ENCODE data around the gene P2RX7. TPM values are rescaled to one million over a fixed set of nuclear protein-coding genes. Genes with fewer than 3 reads are reported as not detected.
"Not testable (repeated sequence)": the region's sequence is repeated elsewhere in the genome, so short reads cannot be mapped to it uniquely, and the experiment has no call there.

P2RX7 gene
- total RNA-seq, 1 experiment from 2014 or later, result not detected

GRCh38 chr12:121223292-121224285 lies 90.9 kb downstream of the P2RX7 start:
- DNase-seq, result peak; percentile 66
- Histone ChIP-seq H3K27me3 (ENCODE audit: low read length) (no peaks in the 10 kb centered on the region), H3K9ac (ENCODE audit: low read length) (no peak overlapping the region), H3K4me3 (ENCODE audit: low read length) (no peak overlapping the region), H3K27ac (ENCODE audit: low read length) (no peak overlapping the region), H2AFZ (ENCODE audit: low read length) (no peak overlapping the region), H3K36me3 (ENCODE audit: insufficient read depth, low read length) (no peaks in the 10 kb centered on the region), H3K4me2 (ENCODE audit: low read depth, low read length, poor library complexity, severe bottlenecking) (no peak overlapping the region), H4K20me1 (ENCODE audit: insufficient read depth, low read depth, low read length) (no peaks in the 10 kb centered on the region), H3K9me3 (ENCODE audit: low read length) (no peaks in the 10 kb centered on the region), H3K9me2 (replicated peaks; ENCODE audit: insufficient read depth, low read length) (no peaks in the 10 kb centered on the region), H3K79me2 (ENCODE audit: low read length) (no peaks in the 10 kb centered on the region), H3K4me1 (ENCODE audit: low read length) (peaks cover 11% of the 10 kb centered on the region)

GRCh38 chr12:121224591-121224990 lies 91.9 kb downstream of the P2RX7 start:
- Histone ChIP-seq H3K79me2 (ENCODE audit: low read length) (no peaks in the 10 kb centered on the region), H3K36me3 (ENCODE audit: insufficient read depth, low read length) (no peaks in the 10 kb centered on the region), H3K9me2 (replicated peaks; ENCODE audit: insufficient read depth, low read length) (no peaks in the 10 kb centered on the region), H3K9ac (ENCODE audit: low read length) (no peak overlapping the region), H2AFZ (ENCODE audit: low read length) (no peak overlapping the region), H3K4me2 (ENCODE audit: low read depth, low read length, poor library complexity, severe bottlenecking) (no peak overlapping the region), H4K20me1 (ENCODE audit: insufficient read depth, low read depth, low read length) (no peaks in the 10 kb centered on the region), H3K27me3 (ENCODE audit: low read length) (no peaks in the 10 kb centered on the region), H3K27ac (ENCODE audit: low read length) (no peak overlapping the region), H3K4me1 (ENCODE audit: low read length) (peaks cover 11% of the 10 kb centered on the region), H3K9me3 (ENCODE audit: low read length) (no peaks in the 10 kb centered on the region), H3K4me3 (ENCODE audit: low read length) (no peak overlapping the region)
- no peak for DNase-seq

- H3K9me3 ChIP-seq (ENCODE audit: low read length), result no peaks in the 10 kb centered on the region
- H3K27ac ChIP-seq (ENCODE audit: low read length), result no peak overlapping the region
- no peak overlapping the region for H3K9ac ChIP-seq (ENCODE audit: low read length)
- H4K20me1 ChIP-seq (ENCODE audit: insufficient read depth, low read depth, low read length), result no peaks in the 10 kb centered on the region
- H3K9me2 ChIP-seq (replicated peaks; ENCODE audit: insufficient read depth, low read length), result no peaks in the 10 kb centered on the region
- no peaks in the 10 kb centered on the region for H3K79me2 ChIP-seq (ENCODE audit: low read length)
- no peak for DNase-seq
- H3K4me1 ChIP-seq (ENCODE audit: low read length), result peaks cover 11% of the 10 kb centered on the region
- H3K27me3 ChIP-seq (ENCODE audit: low read length), result no peaks in the 10 kb centered on the region
- no peak overlapping the region for H3K4me3 ChIP-seq (ENCODE audit: low read length)
- H3K4me2 ChIP-seq (ENCODE audit: low read depth, low read length, poor library complexity, severe bottlenecking), result no peak overlapping the region
- no peak overlapping the region for H2AFZ ChIP-seq (ENCODE audit: low read length)
- no peaks in the 10 kb centered on the region for H3K36me3 ChIP-seq (ENCODE audit: insufficient read depth, low read length)
Measured at GRCh38 chr12:121226399-121226798, 93.7 kb downstream of the P2RX7 start.

- H2AFZ ChIP-seq (ENCODE audit: low read length); H3K27me3 ChIP-seq (ENCODE audit: low read length); H4K20me1 ChIP-seq (ENCODE audit: insufficient read depth, low read depth, low read length); DNase-seq; H3K9me2 ChIP-seq (replicated peaks; ENCODE audit: insufficient read depth, low read length); H3K9me3 ChIP-seq (ENCODE audit: low read length); H3K36me3 ChIP-seq (ENCODE audit: insufficient read depth, low read length); H3K79me2 ChIP-seq (ENCODE audit: low read length): not testable (repeated sequence)
- H3K4me1 ChIP-seq (ENCODE audit: low read length), result peaks cover 11% of the 10 kb centered on the region
- peak overlapping the region; percentile 56 for H3K9ac ChIP-seq (ENCODE audit: low read length)
- peak overlapping the region; percentile 29; the same call in 1 of the 2 replicates for H3K4me3 ChIP-seq (ENCODE audit: low read length)
- peak overlapping the region; percentile 77 for H3K27ac ChIP-seq (ENCODE audit: low read length)
- H3K4me2 ChIP-seq (ENCODE audit: low read depth, low read length, poor library complexity, severe bottlenecking), result peak overlapping the region; percentile 63
Measured at GRCh38 chr12:121226871-121227270, 94.2 kb downstream of the P2RX7 start.

- Histone ChIP-seq H3K4me2 (ENCODE audit: low read depth, low read length, poor library complexity, severe bottlenecking) (peak overlapping the region; percentile 63), H3K9me2 (replicated peaks; ENCODE audit: insufficient read depth, low read length) (no peaks in the 10 kb centered on the region), H3K36me3 (ENCODE audit: insufficient read depth, low read length) (no peaks in the 10 kb centered on the region), H3K4me1 (ENCODE audit: low read length) (peaks cover 11% of the 10 kb centered on the region), H3K4me3 (ENCODE audit: low read length) (peak overlapping the region; percentile 29; the same call in 1 of the 2 replicates), H3K27me3 (ENCODE audit: low read length) (no peaks in the 10 kb centered on the region), H3K27ac (ENCODE audit: low read length) (peak overlapping the region; percentile 77), H2AFZ (ENCODE audit: low read length) (no peak overlapping the region; the same call in 1 of the 2 replicates), H3K9me3 (ENCODE audit: low read length) (no peaks in the 10 kb centered on the region), H3K9ac (ENCODE audit: low read length) (peak overlapping the region; percentile 56), H3K79me2 (ENCODE audit: low read length) (no peaks in the 10 kb centered on the region), H4K20me1 (ENCODE audit: insufficient read depth, low read depth, low read length) (no peaks in the 10 kb centered on the region)
- peak; percentile 79 for DNase-seq
Measured at GRCh38 chr12:121227294-121227693, 94.6 kb downstream of the P2RX7 start.

GRCh38 chr12:121228919-121229665 lies 96.4 kb downstream of the P2RX7 start:
- Histone ChIP-seq H3K27ac (ENCODE audit: low read length) (peak overlapping the region; percentile 34; the same call in 1 of the 2 replicates), H3K36me3 (ENCODE audit: insufficient read depth, low read length) (no peaks in the 10 kb centered on the region), H3K79me2 (ENCODE audit: low read length) (no peaks in the 10 kb centered on the region), H2AFZ (ENCODE audit: low read length) (no peak overlapping the region), H3K9ac (ENCODE audit: low read length) (no peak overlapping the region), H3K9me3 (ENCODE audit: low read length) (no peaks in the 10 kb centered on the region), H3K27me3 (ENCODE audit: low read length) (no peaks in the 10 kb centered on the region), H3K9me2 (replicated peaks; ENCODE audit: insufficient read depth, low read length) (no peaks in the 10 kb centered on the region), H3K4me2 (ENCODE audit: low read depth, low read length, poor library complexity, severe bottlenecking) (no peak overlapping the region), H4K20me1 (ENCODE audit: insufficient read depth, low read depth, low read length) (no peaks in the 10 kb centered on the region), H3K4me1 (ENCODE audit: low read length) (peaks cover 11% of the 10 kb centered on the region), H3K4me3 (ENCODE audit: low read length) (no peak overlapping the region)
- no peak for DNase-seq

- peak overlapping the region; percentile 34; the same call in 1 of the 2 replicates for H3K27ac ChIP-seq (ENCODE audit: low read length)
- H3K27me3 ChIP-seq (ENCODE audit: low read length); H3K9ac ChIP-seq (ENCODE audit: low read length); H2AFZ ChIP-seq (ENCODE audit: low read length); H3K4me3 ChIP-seq (ENCODE audit: low read length); H3K4me2 ChIP-seq (ENCODE audit: low read depth, low read length, poor library complexity, severe bottlenecking); H3K79me2 ChIP-seq (ENCODE audit: low read length); H3K36me3 ChIP-seq (ENCODE audit: insufficient read depth, low read length); H4K20me1 ChIP-seq (ENCODE audit: insufficient read depth, low read depth, low read length); H3K9me2 ChIP-seq (replicated peaks; ENCODE audit: insufficient read depth, low read length); H3K9me3 ChIP-seq (ENCODE audit: low read length): not testable (repeated sequence)
- peaks cover 11% of the 10 kb centered on the region for H3K4me1 ChIP-seq (ENCODE audit: low read length)
- peak; percentile 88 for DNase-seq
Measured at GRCh38 chr12:121229826-121230537, 97.3 kb downstream of the P2RX7 start.

All from Karpas-422 (cell line).